Effector memory CD8-positive, alpha-beta T cell (primary cell): Measurements from ENCODE around the gene VPS35L.
A peak's percentile ranks its signal among the peaks of the same experiment; 100 is the strongest.

Experiments
- ATAC-seq: fragments of 150-1000 bp; cut with Tn5 transposase; replicated peaks from 2 replicates; pipeline ENCODE4 v1.10.0; 2021; ENCODE audit warnings: mild to moderate bottlenecking, moderate library complexity
- DNase-seq, 3 experiments: peaks; one replicate each; pipeline ENCODE4 v3.0.0; 2021
- H3K27ac Mint-ChIP-seq, 2 donors: one replicate each; pipeline ENCODE4 v1.8.0; 2022; ENCODE audit warnings: mild to moderate bottlenecking in 2 of 2, mixed read lengths in 2 of 2, moderate library complexity in 2 of 2
- H3K27me3 Mint-ChIP-seq, 2 donors: one replicate each; pipeline ENCODE4 v1.8.0; 2022; ENCODE audit warnings: mixed read lengths in 2 of 2
- H3K36me3 Mint-ChIP-seq: one replicate; pipeline ENCODE4 v1.8.0; 2022; ENCODE audit warnings: mild to moderate bottlenecking, moderate library complexity, mixed read lengths; ENCODE audit not compliant: insufficient read depth
- H3K4me1 Mint-ChIP-seq, 2 donors: one replicate each; pipeline ENCODE4 v1.8.0; 2022; ENCODE audit warnings: low read depth in 2 of 2, mixed read lengths in 2 of 2
- H3K4me3 Mint-ChIP-seq, 2 donors: one replicate each; pipeline ENCODE4 v1.8.0; 2022; ENCODE audit warnings: mild to moderate bottlenecking in 2 of 2, mixed read lengths in 2 of 2, moderate library complexity in 2 of 2
- H3K9me3 Mint-ChIP-seq, 2 donors: one replicate each; pipeline ENCODE4 v1.8.0; 2022; ENCODE audit warnings: mixed read lengths in 2 of 2

Gene VPS35L

DNA sequence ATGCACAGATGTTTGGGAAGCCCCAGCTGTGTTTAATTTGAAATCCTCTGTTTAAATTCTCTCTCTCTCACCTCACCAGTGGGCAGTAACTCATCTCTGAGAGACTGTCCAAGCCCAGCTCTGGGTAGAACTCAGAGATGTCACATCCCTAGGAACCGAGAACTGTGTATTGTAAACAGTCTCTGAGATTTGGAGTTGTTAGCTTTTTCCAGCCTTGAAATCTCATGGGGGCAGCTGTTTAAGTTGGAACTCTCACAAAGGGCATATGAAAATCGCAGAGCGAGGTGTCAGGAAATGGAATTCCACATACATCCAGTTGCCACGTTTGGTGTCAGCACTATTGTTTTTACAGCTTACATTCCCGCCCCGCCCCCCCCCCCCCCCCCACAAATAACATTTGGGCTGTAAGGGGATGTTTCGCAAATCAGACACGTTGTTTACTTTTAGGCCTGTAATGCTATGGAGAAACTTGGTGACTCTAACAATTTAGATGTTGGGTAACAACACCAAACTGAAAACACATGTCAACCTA is 34.3 kb downstream of the VPS35L start:
- ATAC-seq (no peak), DNase-seq (no peak)
- Mint-ChIP-seq H3K4me3 (no peak overlapping the region), H3K36me3 (peaks cover 57% of the 10 kb centered on the region), H3K9me3 (no peaks in the 10 kb centered on the region), H3K27ac (no peak overlapping the region), H3K27me3 (no peaks in the 10 kb centered on the region), H3K4me1 (no peaks in the 10 kb centered on the region)

DNA sequence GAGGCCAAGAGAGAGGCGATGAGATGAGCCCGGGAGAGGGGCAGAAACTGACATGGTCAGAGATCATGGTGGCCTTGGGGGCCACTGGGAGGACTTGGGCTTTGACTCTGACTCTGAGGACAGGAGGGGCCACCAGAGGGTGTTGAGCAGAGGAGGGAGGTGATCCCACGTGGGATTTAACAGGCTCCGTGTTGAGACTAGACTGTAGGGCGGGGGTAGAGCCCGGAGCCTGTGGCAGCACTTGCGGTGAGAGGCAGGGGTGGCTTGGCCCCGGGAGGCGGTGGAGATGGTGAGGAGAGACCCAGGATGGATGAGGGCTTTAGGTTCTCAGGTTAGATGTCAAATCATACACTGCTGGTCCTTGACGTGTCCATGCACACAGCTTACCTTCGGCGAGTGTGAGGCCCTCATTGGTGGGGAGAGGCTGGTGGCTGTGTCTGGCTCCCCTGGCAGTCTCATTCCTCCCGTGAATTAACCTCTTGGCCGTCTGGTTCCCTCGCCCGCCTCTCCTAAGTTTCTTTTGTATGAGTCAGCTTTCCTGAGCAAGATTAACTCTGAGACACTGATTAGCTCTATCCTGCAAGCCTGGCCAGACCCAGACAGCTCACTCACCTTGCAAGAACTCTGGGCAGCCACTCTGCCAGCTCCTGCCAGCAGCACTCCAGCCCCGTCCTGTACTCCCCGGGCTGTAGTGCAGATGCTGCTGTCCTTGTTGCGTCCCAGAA is 39.7 kb downstream of the VPS35L start:
- Mint-ChIP-seq H3K36me3 (peaks cover 38% of the 10 kb centered on the region), H3K4me1 (peaks cover 0 to 5% of the 10 kb centered on the region in 2 donors), H3K4me3 (no peak overlapping the region), H3K27ac (no peak overlapping the region), H3K9me3 (no peaks in the 10 kb centered on the region), H3K27me3 (no peaks in the 10 kb centered on the region)
- ATAC-seq (no peak), DNase-seq (no peak)

DNA sequence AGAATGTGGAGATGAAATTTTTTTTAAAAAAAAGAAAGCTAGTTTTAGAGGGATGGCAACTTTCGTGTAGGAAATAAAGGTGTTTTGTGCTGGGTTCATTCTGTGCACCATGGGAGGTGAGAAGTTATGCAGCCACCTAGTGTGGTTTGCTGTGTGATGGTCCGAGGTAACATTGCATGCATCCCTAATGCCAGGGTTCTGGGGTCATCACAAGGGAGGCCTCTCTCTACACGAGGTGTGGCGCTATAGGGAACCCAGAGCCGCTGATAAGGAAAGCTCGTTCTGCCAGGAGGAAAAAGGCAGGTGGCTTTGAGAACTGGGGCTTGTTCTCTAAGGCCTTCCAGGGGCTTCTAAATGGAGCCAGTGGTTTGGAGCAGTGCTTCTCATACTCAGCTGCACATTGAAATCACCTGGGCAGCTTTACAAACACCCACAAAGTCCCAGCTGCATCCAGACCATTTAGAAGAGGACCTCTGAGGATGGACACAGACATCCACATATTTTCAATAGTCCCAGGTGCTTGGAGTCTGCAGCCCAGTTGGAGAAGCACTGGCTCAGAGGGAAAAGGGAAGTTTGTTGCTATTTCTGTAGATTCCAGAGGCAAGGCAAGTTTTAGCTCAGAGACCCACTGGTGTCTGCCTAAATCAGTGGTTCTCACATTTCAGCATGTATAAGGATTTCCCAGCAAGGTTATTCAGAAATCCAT is 43.5 kb downstream of the VPS35L start:
- Mint-ChIP-seq H3K27ac (peak overlapping the region in 1 of 2 donors; percentile 84), H3K4me1 (peaks cover 0 to 5% of the 10 kb centered on the region in 2 donors), H3K36me3 (peaks cover 30% of the 10 kb centered on the region), H3K27me3 (no peaks in the 10 kb centered on the region), H3K9me3 (no peaks in the 10 kb centered on the region), H3K4me3 (no peak overlapping the region)
- no peak for DNase-seq
- ATAC-seq, result no peak

DNA sequence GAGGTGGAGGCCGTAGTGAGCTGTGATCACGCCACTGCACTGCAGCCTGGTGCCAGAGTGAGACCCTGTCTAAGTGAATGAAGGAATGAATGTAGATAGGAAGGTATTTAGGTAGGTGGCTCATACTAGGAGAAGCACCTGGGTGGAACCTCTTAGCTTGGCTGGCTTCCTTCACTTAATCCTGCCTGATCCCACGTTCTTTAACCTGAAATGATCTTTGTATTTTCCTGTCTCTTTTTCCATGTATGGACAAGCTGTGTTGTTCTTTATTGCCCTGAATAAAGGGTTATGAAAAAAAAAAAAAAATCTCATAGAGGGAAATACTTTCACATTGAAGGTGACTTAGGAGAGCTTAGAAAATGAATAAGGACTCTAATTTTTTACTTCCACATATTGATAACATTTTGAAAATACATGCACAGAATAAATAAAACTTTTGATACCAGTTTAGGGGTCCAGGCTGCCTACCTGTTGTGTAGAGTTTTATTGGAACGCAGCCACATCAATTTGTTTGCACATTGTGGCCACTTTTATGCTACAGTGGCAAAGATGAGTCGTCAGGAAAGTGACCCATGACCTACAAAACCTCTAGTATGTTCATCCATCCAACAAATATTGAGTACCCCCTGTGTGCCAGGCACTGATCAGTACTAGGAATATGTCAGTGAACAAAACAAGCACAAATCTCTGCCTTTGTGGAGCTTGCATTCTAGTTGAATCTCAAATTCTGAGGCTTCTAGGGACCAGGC is 44.6 kb downstream of the VPS35L start:
- Mint-ChIP-seq H3K4me3 (no peak overlapping the region), H3K9me3 (no peaks in the 10 kb centered on the region), H3K27ac (no peak overlapping the region), H3K4me1 (peaks cover 0 to 5% of the 10 kb centered on the region in 2 donors), H3K36me3 (peaks cover 23% of the 10 kb centered on the region), H3K27me3 (no peaks in the 10 kb centered on the region)
- DNase-seq (no peak), ATAC-seq (no peak)

DNA sequence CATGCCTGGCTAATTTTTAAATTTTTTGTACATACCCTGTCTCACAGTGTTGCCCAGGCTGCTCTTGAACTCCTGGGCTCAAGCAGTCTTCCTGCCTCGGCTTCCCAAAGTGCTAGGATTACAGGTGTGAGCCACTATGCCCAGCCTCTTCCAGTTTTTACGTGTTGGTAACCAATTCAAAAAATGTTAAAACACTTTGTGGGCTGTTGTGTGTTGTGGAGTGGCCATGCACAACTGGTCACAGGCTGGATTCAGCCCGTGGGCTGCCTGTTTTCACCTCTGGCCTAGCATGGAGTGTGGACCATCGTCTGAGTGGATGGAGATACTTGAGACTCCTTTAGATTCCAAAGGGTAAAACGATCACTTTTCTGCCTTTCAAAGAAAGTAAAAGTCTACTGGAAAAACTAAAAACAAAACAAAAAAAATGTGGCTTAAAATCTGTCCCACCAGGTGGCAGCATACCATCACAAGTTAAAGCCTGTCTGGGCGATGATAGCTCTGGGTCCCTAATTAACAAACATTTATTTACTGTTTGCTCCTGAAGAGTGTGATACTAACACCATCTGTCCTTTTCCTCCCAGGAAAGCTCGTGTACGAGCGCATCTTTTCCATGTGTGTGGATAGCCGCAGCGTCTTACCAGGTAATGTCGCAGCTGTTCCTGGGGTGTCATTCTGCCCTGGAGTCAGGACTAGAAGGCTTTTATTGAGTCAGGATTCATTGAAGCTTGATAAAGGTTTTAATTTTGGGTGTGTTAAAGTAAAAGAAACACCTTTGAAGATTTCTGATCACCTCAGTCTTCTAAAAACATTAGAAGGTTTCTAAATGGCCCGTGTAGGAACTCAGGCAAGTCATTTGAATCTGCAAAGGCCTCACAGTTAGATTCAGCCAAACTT is 45.8 kb downstream of the VPS35L start:
- H3K9me3 Mint-ChIP-seq, result no peaks in the 10 kb centered on the region
- peak overlapping the region in 1 of 2 donors; percentile 16 for H3K27ac Mint-ChIP-seq
- H3K36me3 Mint-ChIP-seq, result peaks cover 23% of the 10 kb centered on the region

DNA sequence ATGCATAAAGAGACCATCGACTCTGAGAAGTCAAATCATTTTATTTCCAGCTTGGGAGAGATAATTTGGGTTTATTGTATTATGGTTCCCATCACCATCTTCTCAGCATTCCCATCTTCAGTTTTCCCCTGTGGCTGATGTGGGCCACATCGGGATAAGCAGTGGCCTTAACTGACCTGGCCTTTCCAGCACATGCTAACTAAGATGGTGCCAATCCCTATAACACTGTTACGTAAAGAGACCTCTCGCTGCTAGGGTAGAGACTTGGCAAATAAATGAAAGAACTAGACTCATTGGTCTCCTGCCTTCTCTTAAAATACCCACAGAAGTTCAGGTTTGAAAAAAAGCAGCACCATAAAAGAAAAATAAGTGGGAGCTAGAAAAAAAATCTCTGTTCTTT is 49.4 kb downstream of the VPS35L start:
- DNase-seq (no peak), ATAC-seq (no peak)
- H3K36me3 Mint-ChIP-seq, result peaks cover 23% of the 10 kb centered on the region
- no peaks in the 10 kb centered on the region for H3K27me3 Mint-ChIP-seq
- no peak overlapping the region for H3K27ac Mint-ChIP-seq
- H3K4me1 Mint-ChIP-seq, result no peaks in the 10 kb centered on the region
- H3K4me3 Mint-ChIP-seq, result no peak overlapping the region
- no peaks in the 10 kb centered on the region for H3K9me3 Mint-ChIP-seq

More for the DNA sequence above, 45.8 kb downstream of the VPS35L start:
- DNase-seq (peak; percentile 20 to 35 (median 22)), ATAC-seq (no peak)
- H3K4me3 Mint-ChIP-seq, result no peak overlapping the region
- peaks cover 0 to 5% of the 10 kb centered on the region in 2 donors for H3K4me1 Mint-ChIP-seq
- H3K27me3 Mint-ChIP-seq, result no peaks in the 10 kb centered on the region

DNA sequence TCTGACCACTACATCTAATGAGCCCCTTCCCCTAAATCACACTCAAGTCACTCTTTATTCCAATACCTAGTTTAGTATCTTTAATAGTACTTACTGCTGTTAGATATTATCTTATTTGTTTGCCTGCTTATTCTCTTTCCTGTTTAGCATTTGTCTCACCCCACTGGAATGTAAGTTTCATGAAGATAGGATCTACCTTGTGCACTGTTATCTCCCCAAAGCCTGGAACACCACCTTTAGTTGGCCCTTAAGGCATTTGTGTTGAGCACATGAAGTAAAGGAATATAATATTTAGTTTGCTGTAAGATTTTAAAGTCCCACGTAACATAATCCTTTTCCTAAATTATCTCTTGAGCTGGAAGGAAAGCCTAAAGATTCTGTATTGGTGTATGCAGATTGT is 50.2 kb downstream of the VPS35L start:
- H3K9me3 Mint-ChIP-seq, result no peaks in the 10 kb centered on the region
- ATAC-seq, result no peak
- no peak overlapping the region for H3K27ac Mint-ChIP-seq
- H3K36me3 Mint-ChIP-seq, result peaks cover 31% of the 10 kb centered on the region
- H3K4me1 Mint-ChIP-seq, result no peaks in the 10 kb centered on the region
- H3K27me3 Mint-ChIP-seq, result no peaks in the 10 kb centered on the region
- no peak overlapping the region for H3K4me3 Mint-ChIP-seq
- no peak for DNase-seq

DNA sequence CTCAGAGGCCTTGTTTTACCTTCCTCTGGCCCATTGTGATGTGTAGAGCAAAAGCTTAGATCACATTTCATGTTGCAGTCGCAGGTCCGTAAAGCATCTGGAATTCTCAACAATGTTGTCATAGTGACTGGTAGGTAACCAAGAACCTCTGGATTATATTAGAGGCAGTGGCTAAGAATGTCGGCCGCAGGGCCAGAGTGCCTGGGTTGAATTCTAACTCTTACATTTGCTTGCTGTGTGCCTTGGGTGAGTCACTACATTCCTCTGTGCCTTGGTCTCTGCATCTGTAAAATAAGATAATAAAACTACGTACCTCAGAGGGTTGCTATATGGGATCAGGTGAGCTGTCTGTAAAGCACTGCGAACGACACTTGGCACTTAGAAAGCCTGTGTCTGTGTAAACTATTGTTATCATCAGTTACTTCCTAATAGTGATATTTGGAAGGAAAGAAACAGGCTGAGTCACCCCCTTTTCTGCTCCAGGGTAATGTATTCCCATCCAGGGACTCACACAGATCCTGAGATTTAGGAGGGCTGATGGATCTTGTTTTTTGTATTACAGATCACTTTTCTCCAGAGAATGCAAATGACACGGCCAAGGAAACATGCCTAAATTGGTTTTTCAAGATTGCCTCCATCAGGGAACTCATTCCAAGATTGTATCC is 52.2 kb downstream of the VPS35L start:
- Mint-ChIP-seq H3K9me3 (no peaks in the 10 kb centered on the region), H3K27ac (no peak overlapping the region), H3K4me3 (no peak overlapping the region), H3K36me3 (peaks cover 29% of the 10 kb centered on the region), H3K4me1 (no peaks in the 10 kb centered on the region), H3K27me3 (no peaks in the 10 kb centered on the region)
- no peak for ATAC-seq
- no peak for DNase-seq

DNA sequence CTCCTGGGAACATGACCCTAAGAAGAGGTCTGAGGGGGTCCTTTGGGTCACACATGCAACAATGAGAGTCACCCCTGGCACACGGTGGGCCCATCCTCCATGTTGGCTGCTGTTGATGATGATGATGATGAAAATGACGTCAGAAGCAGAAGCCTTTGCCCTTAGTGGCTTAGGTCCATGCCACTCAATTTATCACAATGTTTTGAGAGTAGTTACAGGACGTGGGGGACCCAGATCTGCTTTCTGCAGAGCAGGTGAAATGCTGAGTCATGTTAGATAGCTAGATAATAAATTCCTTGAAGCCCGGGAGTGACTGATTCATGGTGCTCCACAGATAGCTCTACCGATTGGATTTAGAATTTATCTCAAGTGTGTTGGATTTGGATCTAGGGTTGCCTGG is 53.9 kb downstream of the VPS35L start:
- no peak for DNase-seq
- no peaks in the 10 kb centered on the region for H3K27me3 Mint-ChIP-seq
- H3K9me3 Mint-ChIP-seq, result no peaks in the 10 kb centered on the region
- no peak for ATAC-seq
- H3K27ac Mint-ChIP-seq, result no peak overlapping the region
- H3K4me1 Mint-ChIP-seq, result no peaks in the 10 kb centered on the region
- H3K36me3 Mint-ChIP-seq, result peaks cover 26% of the 10 kb centered on the region
- H3K4me3 Mint-ChIP-seq, result no peak overlapping the region

DNA sequence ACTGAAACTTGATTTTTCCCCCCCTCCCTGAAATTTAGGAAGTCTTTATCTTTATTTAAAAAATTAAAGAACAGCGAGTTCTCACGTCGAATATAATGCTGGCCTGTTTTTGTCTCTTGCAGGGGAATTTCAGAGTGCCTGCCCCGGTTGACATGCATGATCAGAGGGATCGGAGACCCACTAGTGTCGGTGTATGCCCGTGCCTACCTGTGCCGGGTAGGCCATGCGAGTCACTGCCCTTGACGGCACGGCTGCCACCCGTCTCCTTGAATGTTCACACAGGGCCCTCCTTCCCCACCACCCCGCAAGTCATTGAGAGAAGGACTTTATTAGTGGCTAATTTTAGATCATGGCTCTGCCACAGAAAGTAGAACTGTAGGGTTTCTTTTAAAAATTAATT is 54.7 kb downstream of the VPS35L start:
- DNase-seq (no peak), ATAC-seq (no peak)
- Mint-ChIP-seq H3K4me1 (no peaks in the 10 kb centered on the region), H3K27me3 (no peaks in the 10 kb centered on the region), H3K9me3 (no peaks in the 10 kb centered on the region), H3K27ac (no peak overlapping the region), H3K36me3 (peaks cover 29% of the 10 kb centered on the region), H3K4me3 (no peak overlapping the region)

DNA sequence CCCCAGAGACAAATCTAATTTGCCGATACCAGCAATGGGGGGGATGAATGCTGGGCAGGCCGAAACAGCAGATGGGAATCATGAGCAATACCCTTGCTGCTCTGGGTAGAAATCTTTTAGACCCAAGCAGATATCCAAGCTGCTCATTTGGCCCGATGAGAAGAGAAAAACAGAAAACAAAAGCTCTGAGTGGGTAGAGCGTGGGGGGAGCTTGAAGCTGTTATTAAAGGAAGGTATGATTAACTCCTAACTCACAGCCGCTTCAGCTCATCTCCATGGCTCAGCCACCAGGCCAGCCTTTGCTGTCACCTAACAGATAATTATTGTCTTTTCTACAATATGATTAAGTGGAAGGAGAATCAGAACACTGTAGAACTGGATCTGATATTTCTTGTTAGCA is 58.3 kb downstream of the VPS35L start:
- ATAC-seq (no peak), DNase-seq (no peak)
- Mint-ChIP-seq H3K27ac (no peak overlapping the region), H3K4me3 (no peak overlapping the region), H3K4me1 (no peaks in the 10 kb centered on the region), H3K9me3 (no peaks in the 10 kb centered on the region), H3K36me3 (peaks cover 23% of the 10 kb centered on the region), H3K27me3 (no peaks in the 10 kb centered on the region)

DNA sequence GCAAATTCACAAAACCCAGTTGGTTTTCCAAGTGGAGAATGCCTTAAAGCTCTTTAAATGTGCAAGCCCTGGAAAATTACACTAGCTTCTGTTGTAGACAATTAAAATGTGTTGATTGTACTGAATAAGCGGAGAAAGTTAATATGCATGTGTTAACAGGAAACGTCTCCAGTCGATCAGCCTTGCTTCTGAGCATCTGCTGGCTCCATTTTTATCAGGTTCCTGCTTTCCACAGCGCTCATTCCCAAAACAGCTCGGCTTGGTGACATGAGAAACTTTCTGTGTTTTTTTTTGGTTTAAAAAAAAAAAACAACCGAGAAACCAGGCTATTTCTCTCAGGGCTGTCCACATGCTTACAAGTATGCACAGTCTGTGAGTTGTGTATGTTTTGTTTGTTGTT is 60.7 kb downstream of the VPS35L start:
- Mint-ChIP-seq H3K9me3 (no peaks in the 10 kb centered on the region), H3K27ac (no peak overlapping the region)

More for the DNA sequence above, 60.7 kb downstream of the VPS35L start:
- H3K4me1 Mint-ChIP-seq, result no peaks in the 10 kb centered on the region
- no peaks in the 10 kb centered on the region for H3K27me3 Mint-ChIP-seq
- ATAC-seq (no peak), DNase-seq (no peak)
- peaks cover 14% of the 10 kb centered on the region for H3K36me3 Mint-ChIP-seq
- no peak overlapping the region for H3K4me3 Mint-ChIP-seq
